NCI-H2227 (cell line): ENCODE measurements around the gene TGFBRAP1.
"Not testable (repeated sequence)": the region's sequence is repeated elsewhere in the genome, so short reads cannot be mapped to it uniquely, and the experiment has no call there.

Experiments
- DNase-seq: peaks from one replicate; lab custom pipeline; 2025; ENCODE audit not compliant: unreplicated experiment; lab: John Stamatoyannopoulos, UW

Gene TGFBRAP1

DNA sequence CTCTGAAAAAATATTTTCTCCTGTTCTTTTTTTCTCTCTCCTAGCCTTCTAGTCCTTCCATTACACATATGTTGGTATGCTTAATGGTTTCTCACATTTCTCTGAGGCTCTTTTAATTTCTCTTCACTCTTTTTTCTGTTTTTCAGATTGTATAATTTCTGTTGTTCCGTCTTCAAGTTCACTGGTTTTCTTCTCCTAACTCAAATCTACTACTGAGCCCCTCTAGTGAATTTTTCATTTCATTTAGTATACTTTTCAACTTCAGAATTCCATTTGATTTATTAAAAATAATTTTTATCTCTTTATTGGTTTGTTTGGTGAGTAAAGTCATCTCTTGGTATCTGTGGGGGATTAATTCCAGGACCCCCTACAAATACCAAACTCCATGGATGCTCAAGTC, 27.6 kb upstream of the TGFBRAP1 start:
- DNase-seq: no peak

- DNase-seq: peak; percentile 37
These were observed 15.3 kb upstream of the TGFBRAP1 start for GRCh38 chr2:105344704-105345345.

GRCh38 chr2:105339414-105339813, 9.9 kb upstream of the TGFBRAP1 start:
- DNase-seq: no peak

DNA sequence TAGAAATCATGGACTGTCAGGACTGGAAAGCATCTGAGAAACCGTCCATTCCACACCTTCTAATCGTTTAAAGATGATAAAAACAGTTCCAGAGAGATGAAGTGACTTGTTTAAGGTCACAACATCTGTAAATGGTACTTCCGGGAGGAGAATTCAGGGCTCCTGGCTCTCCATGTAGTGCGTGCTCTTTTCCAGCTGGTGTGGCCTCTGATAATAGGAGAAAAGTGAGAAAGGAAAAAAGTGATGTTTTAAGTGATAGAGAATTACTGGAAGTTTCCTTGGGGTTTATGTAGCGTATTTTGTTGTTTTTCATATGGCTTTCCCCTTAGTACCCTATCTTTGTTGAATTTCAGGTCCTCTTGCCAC, 8.5 kb upstream of the TGFBRAP1 start:
- peak; percentile 17 for DNase-seq

DNA sequence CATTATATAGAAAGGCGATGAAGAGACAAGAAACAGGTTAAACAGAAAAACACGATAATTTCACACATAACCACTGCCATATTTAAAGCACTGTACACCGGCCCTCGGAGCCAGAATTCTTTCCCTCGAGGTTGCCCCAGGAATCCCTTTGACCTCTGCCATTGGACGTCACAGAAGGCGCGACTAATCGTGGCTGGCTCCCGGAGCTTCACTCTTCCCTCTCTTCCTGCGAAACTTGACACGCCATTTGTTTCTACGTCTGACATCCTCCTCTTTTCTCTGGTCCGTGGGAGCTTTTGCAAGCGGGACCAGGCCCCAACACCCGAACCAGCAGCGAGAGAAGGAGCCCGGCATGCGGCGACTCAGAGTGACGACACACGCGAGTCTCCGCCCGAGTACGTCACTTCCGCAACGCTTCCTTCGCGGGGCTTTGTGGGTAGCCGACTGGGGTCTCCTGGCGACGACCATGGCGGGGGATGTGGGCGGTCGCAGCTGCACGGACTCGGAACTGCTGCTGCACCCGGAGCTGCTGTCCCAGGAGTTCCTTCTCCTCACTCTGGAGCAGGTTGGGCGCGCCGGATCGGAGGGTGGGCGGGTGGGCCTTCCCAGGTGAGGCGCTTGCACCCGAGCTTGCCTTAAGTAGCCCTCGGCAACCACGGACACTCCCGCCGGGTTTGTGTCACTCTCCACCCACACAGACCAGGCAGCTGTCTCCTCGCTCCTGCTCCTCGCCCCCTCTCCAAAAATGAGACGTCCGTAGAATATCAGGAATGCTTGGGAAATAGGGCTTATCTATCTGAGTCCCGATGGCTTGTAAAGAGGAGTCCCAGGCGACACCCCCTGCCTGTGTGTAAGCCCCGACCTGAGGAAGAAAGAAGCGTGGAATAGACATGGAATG, 7.8 kb upstream of the TGFBRAP1 start, which contains the start of gene C2orf49:
C2orf49 (plus strand) TSS at position 419 of the 898 bp plus-strand sequence; CDS start at position 467, 48 bp downstream.
- DNase-seq: peak; percentile 96

DNA sequence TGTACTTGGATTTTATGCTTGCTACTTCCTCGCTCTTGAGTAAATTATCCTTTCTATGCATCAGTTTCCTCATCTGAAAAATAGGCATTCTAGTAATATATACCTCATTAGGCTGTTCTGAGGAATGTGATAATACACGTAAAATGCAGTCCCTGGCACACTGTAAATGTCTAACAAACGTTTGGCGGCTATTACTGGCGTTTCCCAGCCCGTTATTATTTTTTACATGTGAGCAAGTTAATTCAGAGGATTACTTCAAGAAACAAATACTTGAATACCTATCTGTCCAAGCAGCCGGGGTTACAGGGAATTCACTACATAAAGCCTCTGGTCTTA, 7.2 kb upstream of the TGFBRAP1 start:
- DNase-seq: no peak

DNA sequence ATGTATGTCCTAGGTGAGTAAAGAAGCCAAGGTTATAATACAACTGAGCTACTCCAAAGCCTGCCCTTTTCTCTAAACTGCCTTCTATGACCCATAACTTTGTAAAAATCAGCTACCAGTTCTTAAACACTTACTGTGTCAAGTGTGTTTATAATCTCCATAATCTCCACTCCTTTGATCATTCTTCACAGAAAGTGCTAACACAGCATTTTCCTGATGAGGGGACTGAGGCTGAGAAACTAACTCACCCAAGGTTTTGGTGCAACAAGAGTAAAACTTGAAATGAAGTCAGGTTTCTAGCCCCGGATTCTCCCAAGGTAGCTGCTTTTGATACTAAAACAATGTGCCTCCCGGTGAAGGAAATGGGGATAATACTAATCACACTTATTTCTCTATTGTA, 5.9 kb upstream of the TGFBRAP1 start:
- no peak for DNase-seq

DNA sequence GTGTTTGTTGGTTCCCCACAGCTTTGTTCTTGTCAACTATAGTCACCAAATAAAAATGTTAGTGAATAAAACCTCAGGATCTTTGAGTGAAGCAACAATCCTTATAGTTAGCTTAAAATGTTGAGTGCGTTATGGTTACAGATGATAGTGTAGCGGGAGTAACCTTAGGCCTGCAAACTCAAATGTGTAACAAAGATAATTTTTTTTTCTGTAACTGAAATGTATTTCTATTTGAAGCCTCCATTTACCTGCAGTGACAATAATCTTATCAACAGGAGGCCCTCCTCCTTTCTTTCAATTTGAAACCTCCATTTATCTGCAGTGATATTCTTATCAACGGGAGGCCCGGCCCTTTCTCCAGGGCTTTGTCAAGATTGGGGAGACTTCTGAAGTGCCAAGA, 4.7 kb upstream of the TGFBRAP1 start:
- DNase-seq: no peak

DNA sequence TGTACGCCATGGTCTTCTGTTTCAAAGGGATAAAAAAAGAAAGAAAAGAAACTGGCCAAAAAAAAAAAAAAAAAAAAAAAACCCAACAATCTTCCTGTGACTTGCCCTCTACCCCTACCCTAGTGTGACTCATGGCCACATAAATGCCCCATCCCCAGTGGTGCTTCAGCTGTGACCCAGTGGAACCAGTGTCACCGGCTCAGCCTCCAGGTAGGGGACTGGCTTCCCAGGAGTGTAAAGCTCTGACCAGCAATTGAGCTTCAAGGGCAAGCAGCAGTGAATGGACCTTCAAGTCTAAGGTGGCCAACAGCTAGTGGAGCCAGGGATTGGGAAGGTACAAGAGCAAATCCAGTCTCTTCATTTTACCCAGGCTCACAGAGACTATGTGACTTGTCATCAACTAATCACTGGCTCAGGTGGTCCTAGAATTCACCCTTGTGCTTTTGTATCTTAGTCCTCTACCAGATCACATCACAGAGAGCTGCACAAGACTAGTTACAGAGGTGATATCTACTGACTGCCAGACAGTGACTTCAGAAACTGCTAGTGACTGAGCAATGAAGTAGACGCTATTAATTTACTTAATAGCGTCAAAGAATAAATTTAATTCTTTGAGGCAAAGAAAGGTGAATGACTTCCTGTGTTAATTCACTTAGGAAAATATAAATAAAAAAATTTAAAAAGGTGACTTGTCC, 1.3 kb upstream of the TGFBRAP1 start:
- no peak for DNase-seq

- no peak for DNase-seq
These were observed 359 bp downstream of the TGFBRAP1 start for GRCh38 chr2:105329197-105329554.

DNA sequence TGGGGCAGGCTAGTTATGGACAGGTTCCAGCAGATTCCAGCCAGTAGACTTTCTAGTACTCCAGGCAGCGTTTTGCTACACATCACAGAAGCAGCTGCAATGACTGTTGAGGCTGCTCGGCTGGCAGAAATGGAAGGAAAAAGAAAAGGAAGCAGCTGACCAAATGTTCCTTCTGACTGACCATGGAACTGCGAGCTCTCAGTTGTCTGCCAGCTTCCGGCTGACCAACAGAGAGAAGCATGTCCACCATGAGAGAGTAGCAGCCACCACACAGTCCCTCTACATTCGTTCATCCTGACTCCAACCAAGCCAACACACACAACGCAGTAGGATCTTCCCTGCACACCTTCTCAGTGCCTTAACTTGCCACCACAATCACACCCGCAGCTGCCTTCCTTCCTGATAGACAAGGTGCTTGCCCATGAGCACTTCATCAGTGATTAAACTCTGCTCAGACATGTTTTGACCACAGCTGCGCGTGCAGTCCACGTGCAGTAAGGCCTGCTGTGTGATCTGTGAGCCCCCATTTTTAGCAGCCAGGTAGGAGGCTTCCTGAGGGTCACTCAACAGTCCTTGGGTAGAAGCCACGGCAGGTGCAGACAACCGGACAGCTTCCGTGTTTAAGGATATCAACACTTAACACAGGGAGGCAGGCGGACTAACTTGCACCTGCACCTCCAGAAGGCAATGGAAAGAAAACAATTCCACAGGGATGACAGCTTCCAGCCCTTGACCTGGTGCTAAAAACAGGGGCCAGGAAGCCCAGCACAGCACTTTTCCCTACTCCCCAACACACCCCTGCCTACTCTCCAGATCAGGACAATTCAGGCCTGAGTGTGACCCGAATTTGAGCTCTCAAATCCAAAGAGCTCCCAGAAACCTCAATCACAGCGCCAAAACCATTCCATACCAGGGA, 996 bp downstream of the TGFBRAP1 start:
- no peak for DNase-seq

DNA sequence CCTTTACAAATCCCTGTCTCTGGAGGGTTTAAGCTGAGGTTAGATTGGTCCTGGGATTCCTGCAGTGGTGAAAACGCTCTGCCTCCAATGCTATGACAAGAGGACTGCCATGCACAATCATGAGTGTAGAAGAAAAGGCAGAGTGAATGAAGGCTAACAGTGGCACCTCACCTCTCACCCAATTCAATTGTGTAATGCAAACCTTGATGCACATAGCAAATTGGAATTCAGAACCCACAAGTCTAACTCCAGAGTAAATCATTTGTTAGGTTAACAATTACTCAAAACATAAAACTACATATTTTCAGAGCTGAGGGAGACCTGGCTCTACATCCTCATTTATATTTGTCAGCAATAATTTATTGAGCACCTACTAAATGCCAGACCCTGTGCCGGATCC, 1.8 kb downstream of the TGFBRAP1 start:
- DNase-seq: no peak

DNA sequence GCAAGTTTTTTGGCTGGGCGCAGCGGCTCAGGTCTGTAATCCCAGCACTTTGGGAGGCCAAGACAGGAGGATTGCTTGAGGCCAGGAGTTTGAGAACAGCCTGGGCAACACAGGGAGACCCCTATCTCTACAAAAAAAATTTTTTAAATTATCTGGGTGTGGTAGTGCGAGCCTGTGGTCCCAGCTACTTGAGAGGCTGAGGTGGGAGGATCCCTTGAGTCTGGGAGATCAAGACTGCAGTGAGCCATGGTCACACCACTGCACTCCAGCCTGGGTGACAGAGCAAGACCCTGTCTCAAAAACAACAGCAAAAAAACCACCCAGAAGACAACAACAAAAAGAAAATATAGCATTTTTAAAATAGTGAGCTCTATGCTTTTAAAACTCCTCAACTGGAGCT, 2.3 kb downstream of the TGFBRAP1 start:
- not testable (repeated sequence) for DNase-seq

GRCh38 chr2:105325389-105325963, 4.1 kb downstream of the TGFBRAP1 start:
- DNase-seq: no peak

DNA sequence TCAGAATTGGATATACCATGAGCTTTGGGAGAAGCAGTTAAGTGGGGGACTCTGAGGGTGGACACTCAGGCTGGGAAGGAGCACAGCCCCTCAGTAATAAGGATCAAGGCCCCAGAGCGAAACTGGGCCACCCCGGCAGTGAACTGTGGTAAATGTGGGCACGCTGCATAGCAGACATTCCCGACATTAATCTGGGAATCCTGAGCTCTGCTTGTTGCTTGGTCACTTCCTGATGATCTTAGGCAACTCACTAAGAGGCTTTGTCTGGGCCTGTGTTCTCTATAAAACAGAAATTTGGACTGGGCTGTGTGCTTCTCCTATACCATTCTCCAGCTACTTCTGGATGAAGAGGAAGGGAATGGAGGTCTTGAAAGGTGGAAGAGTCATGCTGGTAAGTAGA, 4.8 kb downstream of the TGFBRAP1 start:
- DNase-seq: no peak

DNA sequence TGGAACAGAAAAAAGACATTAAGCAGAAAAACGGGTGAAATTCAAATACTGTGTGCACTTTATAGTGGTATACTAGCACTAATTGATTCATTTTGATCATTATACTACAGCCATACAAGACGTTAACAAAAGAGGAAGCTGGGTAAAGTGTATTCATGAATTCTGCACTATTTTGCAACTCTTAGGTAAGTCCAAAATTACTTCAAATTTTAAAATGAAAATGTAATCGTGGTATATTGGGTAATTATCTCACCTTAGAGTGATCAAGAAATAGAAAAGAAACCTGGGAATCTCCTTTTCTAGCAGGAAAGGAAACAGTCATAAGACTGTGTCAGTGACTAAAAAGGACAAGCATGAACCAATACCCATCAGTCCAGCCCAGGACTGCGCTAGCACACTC, 5.4 kb downstream of the TGFBRAP1 start:
- no peak for DNase-seq

DNA sequence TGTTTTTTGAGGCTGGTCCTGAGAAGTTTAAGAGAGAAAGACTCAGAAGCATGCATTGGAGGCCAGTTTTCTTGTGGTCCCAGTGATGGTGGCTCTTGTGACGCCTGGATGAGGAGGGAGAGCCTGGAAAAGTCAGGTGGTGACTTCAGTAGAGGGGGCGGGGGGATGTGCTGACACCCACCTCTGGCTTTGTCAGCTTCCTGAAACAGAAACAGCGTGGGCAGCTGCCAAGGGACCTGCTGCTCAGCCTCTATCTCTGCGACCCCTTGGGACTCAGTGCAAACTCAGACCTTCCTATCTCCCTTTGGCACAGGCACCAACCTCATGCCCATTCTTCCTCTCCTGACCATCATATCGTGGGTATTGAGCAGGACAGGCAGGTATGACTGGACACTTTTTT, 6.4 kb downstream of the TGFBRAP1 start:
- DNase-seq: no peak

DNA sequence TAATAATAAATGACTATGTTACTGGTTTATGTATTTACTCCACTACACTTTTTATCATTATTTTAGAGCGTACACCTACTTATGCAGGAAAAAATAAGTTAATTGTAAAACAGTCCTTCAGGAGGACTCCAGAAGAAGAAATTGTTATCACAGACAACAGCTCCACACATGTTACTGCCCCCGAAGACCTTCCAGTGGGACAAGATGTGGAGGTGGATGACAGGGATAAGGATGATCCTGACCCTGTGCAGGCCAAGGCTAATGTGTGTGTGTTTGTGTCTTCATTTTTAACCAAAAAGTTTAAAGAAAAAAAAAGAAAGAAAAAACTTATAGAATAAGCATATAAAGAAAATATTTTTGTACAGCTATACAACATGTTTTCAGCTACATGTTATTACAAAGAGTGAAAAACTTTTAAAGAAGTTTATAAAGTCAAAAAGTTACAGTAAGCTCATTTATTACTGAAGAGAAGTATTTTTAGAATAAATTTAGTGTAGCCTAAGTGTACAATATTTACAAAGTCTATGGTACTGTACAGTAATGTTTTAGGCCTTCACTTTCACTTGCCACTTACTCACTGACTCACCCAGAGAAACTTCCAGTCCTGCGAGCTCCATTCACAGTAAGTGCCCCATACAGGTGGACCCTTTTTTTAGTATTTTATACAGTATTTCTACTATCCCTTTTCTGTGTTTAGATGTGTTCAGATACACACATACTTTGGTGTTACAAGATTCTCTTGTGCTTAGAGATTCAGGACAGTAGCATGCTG, 7.5 kb downstream of the TGFBRAP1 start:
- no peak for DNase-seq

- DNase-seq: peak; percentile 76
These were observed 8.8 kb downstream of the TGFBRAP1 start for GRCh38 chr2:105320651-105321215.

- DNase-seq: no peak
These were observed 11.6 kb downstream of the TGFBRAP1 start for GRCh38 chr2:105317937-105318336.
